ENCODE measurements around the gene POMC.
"Not testable (repeated sequence)": the region's sequence is repeated elsewhere in the genome, so short reads cannot be mapped to it uniquely, and the experiment has no call there.

The POMC gene

DNA sequence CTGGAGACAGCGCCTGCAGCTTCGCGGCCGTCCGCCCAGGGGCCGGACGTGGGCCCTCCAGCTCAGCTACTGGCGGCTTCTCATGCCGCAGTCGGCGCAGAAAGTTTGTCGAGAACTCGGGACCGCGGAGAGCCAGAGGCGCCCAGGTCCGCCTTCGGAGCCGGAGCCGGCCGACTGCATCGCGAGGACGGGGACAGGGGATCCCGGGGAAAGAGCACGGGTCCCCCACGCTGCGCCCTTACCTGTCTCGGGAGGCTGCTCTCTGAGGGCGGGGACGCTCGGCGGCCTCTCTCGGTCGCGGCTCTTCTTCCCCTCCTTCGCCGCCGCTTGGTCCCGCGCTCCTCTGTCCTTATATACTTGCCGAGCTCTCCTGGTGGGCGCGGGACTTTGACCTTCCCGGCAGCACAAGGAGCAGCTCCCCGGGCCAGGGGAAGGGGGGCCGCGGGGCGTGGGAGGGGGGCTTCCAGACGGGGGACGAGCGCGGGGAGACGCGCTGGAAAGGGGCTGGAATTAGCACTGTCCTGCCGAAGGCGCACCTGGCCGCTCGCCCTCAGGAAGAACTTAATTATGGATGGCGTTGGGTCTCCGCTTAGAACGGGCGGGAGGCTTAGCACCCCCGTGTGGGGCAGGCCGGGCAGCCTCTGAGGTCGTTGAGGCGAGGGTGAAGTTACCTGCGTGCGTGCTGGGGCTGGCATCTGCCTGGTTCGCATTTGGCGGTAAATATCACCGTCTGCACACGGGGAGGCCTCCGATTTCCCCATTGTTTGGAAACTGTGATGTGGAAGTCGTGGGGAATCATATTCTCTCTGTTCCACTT, at the start of gene POMC:
TSS of gene POMC (minus strand) at position 325 of the 817 bp plus-strand sequence. CDS start 3,808 bp downstream, outside the sequence.
- no peak within 1 kb of the TSS for H3K27ac Mint-ChIP-seq (ENCODE audit: low read depth)
- H3K36me3 Mint-ChIP-seq (ENCODE audit: insufficient read depth) = peaks cover 3% of the 10 kb centered on the region
- DNase-seq (ENCODE audit: low spot score in 2 of 2) = peak in 1 of 2 donors; percentile 25
- peaks cover 62% of the 10 kb centered on the region for H3K27me3 Mint-ChIP-seq
- peaks cover 5% of the 10 kb centered on the region for H3K4me1 Mint-ChIP-seq
- H3K9me3 Mint-ChIP-seq = no peaks in the 10 kb centered on the region
- peak within 1 kb of the TSS; percentile 70 for H3K4me3 Mint-ChIP-seq
- peak; percentile 36 for ATAC-seq (replicated peaks; ENCODE audit: extremely low read depth, poor library complexity, severe bottlenecking)

GRCh38 chr2:25218100-25218499, 49.7 kb upstream of the POMC start:
- ATAC-seq (replicated peaks; ENCODE audit: extremely low read depth, poor library complexity, severe bottlenecking) = no peak
- Mint-ChIP-seq H3K4me1 (peaks cover 6% of the 10 kb centered on the region), H3K9me3 (no peaks in the 10 kb centered on the region), H3K27ac (ENCODE audit: low read depth) (no peak overlapping the region), H3K27me3 (no peaks in the 10 kb centered on the region), H3K4me3 (no peak overlapping the region), H3K36me3 (ENCODE audit: insufficient read depth) (peaks cover 5% of the 10 kb centered on the region)
- no peak for DNase-seq (ENCODE audit: low spot score in 2 of 2)

GRCh38 chr2:25215948-25216679, 47.7 kb upstream of the POMC start:
- Mint-ChIP-seq H3K4me3 (peak overlapping the region; percentile 62), H3K27me3 (no peaks in the 10 kb centered on the region), H3K27ac (ENCODE audit: low read depth) (peak overlapping the region; percentile 61)

DNA sequence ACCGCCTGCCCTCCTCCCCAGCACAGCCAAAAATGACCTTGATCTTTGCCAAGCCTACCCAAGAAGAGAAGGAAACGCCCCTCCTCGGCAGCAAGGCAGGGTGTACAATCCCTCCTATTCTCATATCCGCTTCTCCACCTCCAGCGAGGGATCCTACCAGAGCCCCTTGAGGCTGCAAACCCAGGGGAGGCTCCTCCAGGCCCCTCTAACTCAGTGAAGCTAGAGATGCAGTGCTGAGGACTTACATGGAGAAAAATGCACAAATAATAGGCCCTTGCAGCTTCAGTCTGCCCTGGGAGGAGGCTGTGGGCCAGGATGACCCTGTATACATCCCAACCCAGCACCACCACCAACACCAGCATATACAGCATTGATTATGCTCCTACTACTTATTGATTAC, 46.9 kb upstream of the POMC start:
- DNase-seq (ENCODE audit: low spot score in 2 of 2) (no peak), ATAC-seq (replicated peaks; ENCODE audit: extremely low read depth, poor library complexity, severe bottlenecking) (no peak)
- Mint-ChIP-seq H3K4me3 (peak overlapping the region; percentile 62), H3K36me3 (ENCODE audit: insufficient read depth) (peaks cover 5% of the 10 kb centered on the region), H3K27me3 (no peaks in the 10 kb centered on the region), H3K27ac (ENCODE audit: low read depth) (peak overlapping the region; percentile 61), H3K4me1 (peaks cover 6% of the 10 kb centered on the region), H3K9me3 (no peaks in the 10 kb centered on the region)

More at GRCh38 chr2:25215948-25216679, 47.7 kb upstream of the POMC start:
- no peaks in the 10 kb centered on the region for H3K9me3 Mint-ChIP-seq
- ATAC-seq (replicated peaks; ENCODE audit: extremely low read depth, poor library complexity, severe bottlenecking) = peak; percentile 89
- peaks cover 6% of the 10 kb centered on the region for H3K4me1 Mint-ChIP-seq
- peaks cover 5% of the 10 kb centered on the region for H3K36me3 Mint-ChIP-seq (ENCODE audit: insufficient read depth)
- peak; percentile 77 to 79 for DNase-seq (ENCODE audit: low spot score in 2 of 2)

DNA sequence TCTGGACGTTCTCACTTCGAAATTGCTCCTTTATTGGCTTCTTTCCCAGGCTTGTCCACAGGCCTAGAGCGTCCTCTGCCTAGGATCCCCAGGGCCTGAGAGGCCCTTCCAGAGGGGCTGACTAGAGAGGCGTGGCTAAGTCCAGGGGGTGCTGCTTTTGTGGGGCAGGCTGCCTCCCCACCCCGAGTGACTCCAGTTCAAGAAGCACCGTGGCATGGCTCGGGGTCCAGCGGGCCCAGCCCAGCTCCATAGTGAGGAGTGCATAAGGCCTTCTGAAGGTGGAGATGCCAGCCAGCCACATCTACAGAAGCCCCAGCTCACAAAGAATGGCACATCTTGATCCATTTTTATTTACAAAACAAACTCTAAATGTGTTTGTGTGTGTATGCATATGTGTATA, 44.8 kb upstream of the POMC start:
- Mint-ChIP-seq H3K36me3 (ENCODE audit: insufficient read depth) (peaks cover 5% of the 10 kb centered on the region), H3K4me3 (no peak overlapping the region), H3K4me1 (peaks cover 17% of the 10 kb centered on the region), H3K9me3 (no peaks in the 10 kb centered on the region), H3K27ac (ENCODE audit: low read depth) (no peak overlapping the region), H3K27me3 (no peaks in the 10 kb centered on the region)
- ATAC-seq (replicated peaks; ENCODE audit: extremely low read depth, poor library complexity, severe bottlenecking) = no peak
- DNase-seq (ENCODE audit: low spot score in 2 of 2) = no peak

- not testable (repeated sequence) for H3K36me3 Mint-ChIP-seq (ENCODE audit: insufficient read depth); H3K27me3 Mint-ChIP-seq; H3K27ac Mint-ChIP-seq (ENCODE audit: low read depth); H3K9me3 Mint-ChIP-seq; ATAC-seq (replicated peaks; ENCODE audit: extremely low read depth, poor library complexity, severe bottlenecking); DNase-seq (ENCODE audit: low spot score in 2 of 2)
- H3K4me1 Mint-ChIP-seq = peaks cover 17% of the 10 kb centered on the region
- H3K4me3 Mint-ChIP-seq = peak overlapping the region; percentile 20
These were observed 42.5 kb upstream of the POMC start for GRCh38 chr2:25210923-25211322.

DNA sequence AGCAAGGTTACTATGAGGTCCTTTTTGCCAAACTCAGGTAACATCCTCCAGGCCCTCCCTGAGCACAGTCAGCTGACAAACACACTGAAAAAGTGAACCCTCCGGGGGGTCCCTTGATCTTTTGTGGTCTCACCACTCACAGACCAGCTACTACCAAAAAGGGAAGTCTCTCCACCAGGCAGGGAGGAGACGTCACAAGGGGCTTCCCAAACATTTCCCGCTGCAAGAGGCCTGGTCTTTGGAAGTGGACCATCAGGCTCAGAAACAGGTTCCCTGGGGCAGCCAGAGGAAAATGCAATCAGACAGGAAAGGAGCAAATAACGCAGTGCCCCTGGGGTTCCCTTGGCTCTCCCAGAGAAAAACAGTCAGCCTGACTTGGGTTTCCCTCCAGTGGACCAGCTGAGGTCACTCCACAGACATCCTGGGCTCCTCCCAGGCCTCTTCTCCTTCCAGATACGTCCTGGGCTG, 38.7 kb upstream of the POMC start:
- H3K36me3 Mint-ChIP-seq (ENCODE audit: insufficient read depth) = no peaks in the 10 kb centered on the region
- no peaks in the 10 kb centered on the region for H3K27me3 Mint-ChIP-seq
- no peak overlapping the region for H3K27ac Mint-ChIP-seq (ENCODE audit: low read depth)
- H3K4me1 Mint-ChIP-seq = peaks cover 11% of the 10 kb centered on the region
- no peak overlapping the region for H3K4me3 Mint-ChIP-seq
- no peak for ATAC-seq (replicated peaks; ENCODE audit: extremely low read depth, poor library complexity, severe bottlenecking)
- no peaks in the 10 kb centered on the region for H3K9me3 Mint-ChIP-seq
- no peak for DNase-seq (ENCODE audit: low spot score in 2 of 2)

GRCh38 chr2:25204190-25204838, 35.9 kb upstream of the POMC start:
- H3K27ac Mint-ChIP-seq (ENCODE audit: low read depth) = no peak overlapping the region
- H3K27me3 Mint-ChIP-seq = no peaks in the 10 kb centered on the region
- ATAC-seq (replicated peaks; ENCODE audit: extremely low read depth, poor library complexity, severe bottlenecking) = peak; percentile 36
- H3K4me1 Mint-ChIP-seq = peaks cover 2% of the 10 kb centered on the region
- DNase-seq (ENCODE audit: low spot score in 2 of 2) = no peak
- H3K36me3 Mint-ChIP-seq (ENCODE audit: insufficient read depth) = no peaks in the 10 kb centered on the region
- no peak overlapping the region for H3K4me3 Mint-ChIP-seq
- no peaks in the 10 kb centered on the region for H3K9me3 Mint-ChIP-seq

DNA sequence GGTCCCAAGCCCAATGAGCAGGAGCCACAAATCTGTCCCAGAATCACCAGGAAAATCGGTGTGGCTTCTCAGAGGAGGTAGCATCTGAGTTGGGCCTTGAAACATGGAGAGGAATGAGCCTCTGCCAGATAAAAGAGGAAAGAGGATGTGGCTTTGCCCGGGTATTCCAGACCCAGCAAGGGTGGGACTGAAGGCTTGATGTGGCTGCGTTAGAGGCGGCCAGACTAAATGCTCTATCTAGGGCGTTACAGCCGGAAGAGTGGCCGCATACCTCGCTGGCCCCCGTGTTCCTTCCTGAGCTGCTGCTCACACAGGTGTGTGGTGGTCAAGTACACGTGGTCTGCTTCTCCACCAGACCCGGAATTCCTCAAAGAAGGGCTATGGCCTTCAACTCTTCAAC, 33.9 kb upstream of the POMC start:
- Mint-ChIP-seq H3K27ac (ENCODE audit: low read depth) (no peak overlapping the region), H3K27me3 (no peaks in the 10 kb centered on the region), H3K9me3 (no peaks in the 10 kb centered on the region), H3K4me3 (no peak overlapping the region), H3K36me3 (ENCODE audit: insufficient read depth) (peaks cover 2% of the 10 kb centered on the region), H3K4me1 (no peaks in the 10 kb centered on the region)
- DNase-seq (ENCODE audit: low spot score in 2 of 2) (no peak), ATAC-seq (replicated peaks; ENCODE audit: extremely low read depth, poor library complexity, severe bottlenecking) (no peak)

- H3K27ac Mint-ChIP-seq (ENCODE audit: low read depth) = no peak overlapping the region
- ATAC-seq (replicated peaks; ENCODE audit: extremely low read depth, poor library complexity, severe bottlenecking) (no peak), DNase-seq (ENCODE audit: low spot score in 2 of 2) (no peak)
- H3K4me3 Mint-ChIP-seq = no peak overlapping the region
- peaks cover 2% of the 10 kb centered on the region for H3K36me3 Mint-ChIP-seq (ENCODE audit: insufficient read depth)
- H3K4me1 Mint-ChIP-seq = no peaks in the 10 kb centered on the region
- H3K27me3 Mint-ChIP-seq = no peaks in the 10 kb centered on the region
- H3K9me3 Mint-ChIP-seq = no peaks in the 10 kb centered on the region
These were observed 33.4 kb upstream of the POMC start for GRCh38 chr2:25201794-25202193.

- DNase-seq (ENCODE audit: low spot score in 2 of 2) (no peak), ATAC-seq (replicated peaks; ENCODE audit: extremely low read depth, poor library complexity, severe bottlenecking) (no peak)
- Mint-ChIP-seq H3K27me3 (no peaks in the 10 kb centered on the region), H3K4me3 (no peak overlapping the region), H3K9me3 (no peaks in the 10 kb centered on the region), H3K4me1 (peaks cover 2% of the 10 kb centered on the region), H3K27ac (ENCODE audit: low read depth) (no peak overlapping the region), H3K36me3 (ENCODE audit: insufficient read depth) (peaks cover 2% of the 10 kb centered on the region)
These were observed 32.9 kb upstream of the POMC start for GRCh38 chr2:25201265-25201664.

GRCh38 chr2:25198576-25198975, 30.2 kb upstream of the POMC start:
- Mint-ChIP-seq H3K9me3 (no peaks in the 10 kb centered on the region), H3K4me1 (peaks cover 5% of the 10 kb centered on the region), H3K36me3 (ENCODE audit: insufficient read depth) (peaks cover 2% of the 10 kb centered on the region), H3K4me3 (no peak overlapping the region), H3K27me3 (no peaks in the 10 kb centered on the region), H3K27ac (ENCODE audit: low read depth) (no peak overlapping the region)
- ATAC-seq (replicated peaks; ENCODE audit: extremely low read depth, poor library complexity, severe bottlenecking) (no peak), DNase-seq (ENCODE audit: low spot score in 2 of 2) (no peak)

All from central memory CD8-positive, alpha-beta T cell (primary cell).